H9 (cell line): ENCODE data around the gene MAMDC4. TPM values are rescaled to one million over a fixed set of nuclear protein-coding genes. Genes with fewer than 3 reads are reported as not detected.

Source experiments
- DNase-seq: peaks from one replicate; pipeline ENCODE4 v3.0.0-alpha.2; 2017
- H2AFZ ChIP-seq: one replicate; pipeline ENCODE4 v1.6.1; 2013; ENCODE audit warnings: mild to moderate bottlenecking, low read length, control low read depth, moderate library complexity
- H2AK5ac ChIP-seq: 2 replicates; pipeline ENCODE4 v1.6.1; 2013; ENCODE audit warnings: low read length, control low read depth, mixed read lengths; ENCODE audit not compliant: insufficient read length
- H2BK120ac ChIP-seq: one replicate; pipeline ENCODE4 v1.6.1; 2013; ENCODE audit warnings: low read depth, mild to moderate bottlenecking, low read length, control low read depth, inconsistent platforms; ENCODE audit not compliant: poor library complexity, severe bottlenecking
- H2BK12ac ChIP-seq: 2 replicates; pipeline ENCODE4 v1.6.1; 2013; ENCODE audit warnings: low read length, control low read depth, mixed read lengths, low read depth; ENCODE audit not compliant: insufficient read length
- H2BK15ac ChIP-seq: 2 replicates; pipeline ENCODE4 v1.6.1; 2013; ENCODE audit warnings: low read depth, low read length, control low read depth
- H2BK20ac ChIP-seq: one replicate; pipeline ENCODE4 v1.6.1; 2013; ENCODE audit warnings: low read depth, mild to moderate bottlenecking, low read length, control low read depth, inconsistent platforms; ENCODE audit not compliant: poor library complexity, severe bottlenecking
- H2BK5ac ChIP-seq: 2 replicates; pipeline ENCODE4 v1.6.1; 2013; ENCODE audit warnings: low read length, control low read depth, mixed read lengths; ENCODE audit not compliant: insufficient read length
- H3K14ac ChIP-seq: 2 replicates; pipeline ENCODE4 v1.6.1; 2013; ENCODE audit warnings: low read length, control low read depth; ENCODE audit not compliant: insufficient read depth
- H3K18ac ChIP-seq: 2 replicates; pipeline ENCODE4 v1.6.1; 2013; ENCODE audit warnings: low read depth, mild to moderate bottlenecking, mixed read lengths, low read length, control low read depth; ENCODE audit not compliant: insufficient read length
- H3K23ac ChIP-seq: 2 replicates; pipeline ENCODE4 v1.6.1; 2013; ENCODE audit warnings: low read length, control low read depth, mixed read lengths, low read depth; ENCODE audit not compliant: insufficient read length
- H3K23me2 ChIP-seq: 2 replicates; pipeline ENCODE4 v1.6.1; 2013; ENCODE audit warnings: low read depth, mild to moderate bottlenecking, mixed read lengths, low read length, control low read depth; ENCODE audit not compliant: insufficient read length, poor library complexity, severe bottlenecking
- H3K27ac ChIP-seq: 2 replicates; pipeline ENCODE4 v1.5.1; 2013; ENCODE audit warnings: low read length, control low read depth, mixed read lengths, low read depth; ENCODE audit not compliant: insufficient read length
- H3K27me3 ChIP-seq: 2 replicates; pipeline ENCODE4 v1.6.1; 2013; ENCODE audit warnings: low read length, control low read depth, inconsistent platforms; ENCODE audit not compliant: insufficient read depth
- H3K4ac ChIP-seq: 2 replicates; pipeline ENCODE4 v1.6.1; 2013; ENCODE audit warnings: low read depth, mild to moderate bottlenecking, control low read depth, inconsistent platforms, low read length, moderate library complexity
- H3K4me1 ChIP-seq: 2 replicates; pipeline ENCODE4 v1.6.1; 2013; ENCODE audit warnings: low read length, control low read depth, inconsistent platforms; ENCODE audit not compliant: insufficient read depth
- H3K4me2 ChIP-seq: 2 replicates; pipeline ENCODE4 v1.6.1; 2013; ENCODE audit warnings: low read length, control low read depth, mixed read lengths; ENCODE audit not compliant: insufficient read length, insufficient read depth
- H3K56ac ChIP-seq: 2 replicates; pipeline ENCODE4 v1.6.1; 2013; ENCODE audit warnings: low read depth, mild to moderate bottlenecking, mixed read lengths, low read length, control low read depth; ENCODE audit not compliant: insufficient read length
- H3K79me1 ChIP-seq: 2 replicates; pipeline ENCODE4 v1.6.1; 2013; ENCODE audit warnings: low read depth, mild to moderate bottlenecking, moderate library complexity, low read length, control low read depth, inconsistent platforms; ENCODE audit not compliant: insufficient read depth, poor library complexity, severe bottlenecking
- H3K79me2 ChIP-seq: 2 replicates; pipeline ENCODE4 v1.6.1; 2013; ENCODE audit warnings: low read length, control low read depth, inconsistent platforms; ENCODE audit not compliant: insufficient read depth
- H3K9ac ChIP-seq: 2 replicates; pipeline ENCODE4 v1.6.1; 2013; ENCODE audit warnings: low read length, control low read depth, mixed read lengths; ENCODE audit not compliant: insufficient read length; ENCODE audit errors: extremely low read depth
- H3K9me3 ChIP-seq: one replicate; pipeline ENCODE4 v1.6.1; 2013; ENCODE audit warnings: low read depth, low read length, inconsistent platforms; ENCODE audit not compliant: control insufficient read depth
- H3T11ph ChIP-seq: one replicate; pipeline ENCODE4 v1.6.1; 2013; ENCODE audit warnings: mild to moderate bottlenecking, low read length, control low read depth, inconsistent platforms
- H4K20me1 ChIP-seq: one replicate; pipeline ENCODE4 v1.6.1; 2013; ENCODE audit not compliant: control insufficient read depth, insufficient read length, insufficient read depth
- H4K5ac ChIP-seq: 2 replicates; pipeline ENCODE4 v1.6.1; 2013; ENCODE audit warnings: low read depth, mild to moderate bottlenecking, mixed read lengths, low read length, control low read depth; ENCODE audit not compliant: insufficient read length
- H4K8ac ChIP-seq: replicated peaks from 2 replicates; pipeline ENCODE4 v1.6.1; 2013; ENCODE audit warnings: low read length, control low read depth, mixed read lengths, low read depth; ENCODE audit not compliant: insufficient read length
- H4K91ac ChIP-seq: 2 replicates; pipeline ENCODE4 v1.6.1; 2013; ENCODE audit warnings: low read depth, mild to moderate bottlenecking, moderate library complexity, mixed read lengths, low read length, control low read depth; ENCODE audit not compliant: insufficient read length
- H3K27ac Mint-ChIP-seq, 3 experiments: 2 replicates in 2 of 3; 3 replicates in 1 of 3; pipeline ENCODE4 v1.8.0; 2020 to 2021; ENCODE audit warnings: mixed read lengths in 3 of 3, mild to moderate bottlenecking in 1 of 3, moderate library complexity in 1 of 3
- H3K27me3 Mint-ChIP-seq: 2 replicates; pipeline ENCODE4 v1.8.0; 2021; ENCODE audit warnings: low read depth, mild to moderate bottlenecking, moderate library complexity, mixed read lengths
- H3K36me3 Mint-ChIP-seq, 3 experiments: 2 replicates in 2 of 3; 3 replicates in 1 of 3; pipeline ENCODE4 v1.8.0; 2020 to 2021; ENCODE audit warnings: low read depth in 3 of 3, mixed read lengths in 3 of 3; ENCODE audit not compliant: insufficient read depth in 1 of 3
- H3K4me1 Mint-ChIP-seq, 2 experiments: 2 replicates each; pipeline ENCODE4 v1.8.0; 2020; ENCODE audit warnings: mixed read lengths in 2 of 2
- H3K4me3 Mint-ChIP-seq, 2 experiments: 2 replicates in 1 of 2; 3 replicates in 1 of 2; pipeline ENCODE4 v1.8.0; 2020 to 2021; ENCODE audit warnings: mild to moderate bottlenecking in 2 of 2, mixed read lengths in 2 of 2, moderate library complexity in 1 of 2
- H3K9me3 Mint-ChIP-seq, 2 experiments: 2 replicates in 1 of 2; 3 replicates in 1 of 2; pipeline ENCODE4 v1.8.0; 2020; ENCODE audit warnings: mild to moderate bottlenecking in 2 of 2, mixed read lengths in 2 of 2, moderate library complexity in 1 of 2
- CTCF ChIP-seq: fragments of 200-600 bp; sonication (generic); conservative IDR thresholded peaks from 3 replicates; pipeline ENCODE4 v1.8.0; 2021; ENCODE audit warnings: antibody characterized with exemption, mild to moderate bottlenecking
- WGBS: extraction: QIAGEN DNeasy Blood & Tissue Kit; methylation state at CpG from one replicate; pipeline ENCODE4 v1.1.7; 2013; ENCODE audit warnings: missing lambda C conversion rate, low lambda C conversion rate, mixed read lengths; ENCODE audit not compliant: insufficient read length; ENCODE audit errors: extremely low coverage; 5-methylcytosine and 5-hydroxymethylcytosine counted together
- total RNA-seq: library from RNA; stranded (reverse); gene quantifications from 2 replicates; pipeline ENCODE4 v1.2.1, GENCODE V29; 2021

MAMDC4 gene
- total RNA-seq, 1 experiment from 2014 or later = 9.2 TPM

- Histone ChIP-seq H2BK120ac (no peak overlapping the region), H3K79me2 (no peaks in the 10 kb centered on the region), H4K5ac (no peak overlapping the region), H3K9ac (no peak overlapping the region), H3K23me2 (no peaks in the 10 kb centered on the region), H2BK5ac (no peak overlapping the region), H3K56ac (no peak overlapping the region), H3K14ac (no peak overlapping the region), H4K8ac (no peak overlapping the region), H3K4me1 (no peaks in the 10 kb centered on the region), H3T11ph (no peak overlapping the region), H3K18ac (no peak overlapping the region), H2BK12ac (no peak overlapping the region), H2BK20ac (no peak overlapping the region), H3K9me3 (no peaks in the 10 kb centered on the region), H3K27me3 (no peaks in the 10 kb centered on the region), H3K4ac (no peak overlapping the region), H4K20me1 (no peaks in the 10 kb centered on the region), H2BK15ac (no peak overlapping the region), H3K79me1 (no peaks in the 10 kb centered on the region), H2AFZ (no peak overlapping the region), H2AK5ac (no peak overlapping the region), H4K91ac (no peak overlapping the region), H3K4me2 (no peak overlapping the region), H3K27ac (no peak overlapping the region), H3K23ac (no peak overlapping the region)
- Mint-ChIP-seq H3K9me3 (no peaks in the 10 kb centered on the region), H3K27ac (0 out of 7 replicates have a peak overlapping the region, but pooled peaks of 1 of the 3 experiments have one; percentile 53), H3K4me1 (peaks cover 0 to 2% of the 10 kb centered on the region in 2 experiments; a peak in 2 of 4 replicates), H3K27me3 (no peaks in the 10 kb centered on the region; the same call in 1 of the 2 replicates), H3K4me3 (no peak overlapping the region), H3K36me3 (peaks cover 0 to 12% (median 10%) of the 10 kb centered on the region in 3 experiments; a peak in 3 of 7 replicates)
- no peak for TF ChIP-seq CTCF
- DNase-seq = no peak
- no CpG with 5 or more reads among the region's 23 CpGs for WGBS
Observed at GRCh38 chr9:136854842-136855460, 2.8 kb downstream of the MAMDC4 start.
